GM12878 (cell line): ENCODE data around the gene FAM117B. TPM values are rescaled to one million over a fixed set of nuclear protein-coding genes. Genes with fewer than 3 reads are reported as not detected.

ENCODE experiments used
- ATAC-seq: fragments of 200-7000 bp; cut with Tn5 transposase; 3 replicates; pipeline ENCODE4 v1.9.1; 2020; ENCODE audit warnings: mild to moderate bottlenecking, moderate library complexity
- BruUV-seq: library from RNA; stranded (reverse); fragments of 400-500 nt; replicated peaks from 2 replicates; lab custom pipeline; 2021; lab: Mats Ljungman, UMichigan
- CTCF ChIA-PET: fragments of 300-600 bp; sonication (Branson Sonifier 250); formaldehyde crosslinking; extraction: SDS; loops from one replicate; lab custom pipeline; 2021; ENCODE audit warnings: inconsistent platforms; lab: Yijun Ruan, JAX
- POLR2A ChIA-PET: fragments of 350-600 bp; formaldehyde crosslinking; extraction: SDS; loops from one replicate; lab custom pipeline; 2021; ENCODE audit warnings: inconsistent platforms; lab: Charles Lee
- RAD21 ChIA-PET: fragments of 300-600 bp; sonication (Branson Sonifier 250); formaldehyde crosslinking; loops from one replicate; lab custom pipeline; 2023; ENCODE audit warnings: antibody characterized with exemption; ENCODE audit not compliant: unreplicated experiment; lab: Charles Lee
- SMC1A ChIA-PET: fragments of 300-600 bp; sonication (Branson Sonifier 250); formaldehyde crosslinking; loops from one replicate; lab custom pipeline; 2023; ENCODE audit not compliant: unreplicated experiment, uncharacterized antibody; lab: Charles Lee
- DNase-seq: peaks from one replicate; pipeline ENCODE4 v3.0.0-alpha.2; 2011; ENCODE audit warnings: low read depth, low spot score
- FAIRE-seq: peaks from 3 replicates; lab custom pipeline; 2011; peaks lifted over from hg19 to GRCh38; lab: Jason Lieb, UNC
- H2AFZ ChIP-seq: 2 replicates; pipeline ENCODE4 v1.6.0; 2011; ENCODE audit warnings: low read depth, low read length, control low read depth; ENCODE audit not compliant: control insufficient read depth
- H3K27ac ChIP-seq: 2 replicates; pipeline ENCODE4 v1.5.1; 2011; ENCODE audit warnings: control low read depth; ENCODE audit not compliant: control insufficient read depth, insufficient read depth
- H3K27me3 ChIP-seq, 2 experiments: replicated peaks in 1 of 2; 2 replicates each; pipeline versions ENCODE4 v1.6.0 to v1.6.1; 2011; ENCODE audit warnings: low read length in 1 of 2; ENCODE audit not compliant: control insufficient read depth in 2 of 2, insufficient read depth in 2 of 2
- H3K36me3 ChIP-seq, 2 experiments: 2 replicates each; pipeline ENCODE4 v1.5.1; 2011; ENCODE audit warnings: low read length in 1 of 2; ENCODE audit not compliant: control insufficient read depth in 2 of 2, insufficient read depth in 2 of 2
- H3K4me1 ChIP-seq: 2 replicates; pipeline ENCODE4 v1.6.1; 2011; ENCODE audit warnings: mild to moderate bottlenecking, low read length, moderate library complexity, mixed read lengths; ENCODE audit not compliant: control insufficient read depth, insufficient read depth
- H3K4me2 ChIP-seq: 2 replicates; pipeline ENCODE4 v1.6.0; 2011; ENCODE audit warnings: control low read depth; ENCODE audit not compliant: control insufficient read depth, insufficient read depth
- H3K4me3 ChIP-seq: fragments of 200-600 bp; sonication (generic); 2 replicates; pipeline ENCODE4 v1.5.1; 2016
- H3K79me2 ChIP-seq: 2 replicates; pipeline ENCODE4 v1.6.0; 2011; ENCODE audit warnings: low read length; ENCODE audit not compliant: control insufficient read depth, insufficient read depth
- H3K9ac ChIP-seq: 2 replicates; pipeline ENCODE4 v1.8.0; 2011; ENCODE audit warnings: low read length, control low read depth, mixed read lengths; ENCODE audit not compliant: control insufficient read depth, insufficient read depth
- H3K9me3 ChIP-seq: replicated peaks from 3 replicates; pipeline ENCODE4 v1.5.1; 2011; ENCODE audit warnings: mild to moderate bottlenecking, low read length; ENCODE audit not compliant: control insufficient read depth, insufficient read depth
- H4K20me1 ChIP-seq: 2 replicates; pipeline ENCODE4 v1.6.0; 2011; ENCODE audit not compliant: control insufficient read depth, insufficient read depth
- BRCA1 ChIP-seq: IDR thresholded peaks from 2 replicates; pipeline ENCODE4 v1.6.1; 2011; ENCODE audit warnings: low read depth, low read length, improper control_type of control experiment
- CBX3 ChIP-seq: fragments of 200-600 bp; sonication (generic); IDR thresholded peaks from 2 replicates; pipeline ENCODE4 v1.6.1; 2016; ENCODE audit warnings: low read depth, borderline replicate concordance
- ESRRA ChIP-seq: IDR thresholded peaks from 2 replicates; pipeline ENCODE4 v1.6.1; 2012; ENCODE audit warnings: mild to moderate bottlenecking, low read length, improper control_type of control experiment
- GABPA ChIP-seq: IDR thresholded peaks from 2 replicates; pipeline ENCODE4 v1.6.1; 2014; ENCODE audit warnings: antibody characterized with exemption, low read depth, mild to moderate bottlenecking, inconsistent platforms
- KLF5 ChIP-seq: fragments of 450-650 bp; IDR thresholded peaks from 2 replicates; pipeline ENCODE4 v1.6.1; 2014; ENCODE audit warnings: mild to moderate bottlenecking; ENCODE audit not compliant: partially characterized antibody
- MXI1 ChIP-seq: fragments of 150-350 bp; IDR thresholded peaks from 2 replicates; pipeline ENCODE4 v1.6.1; 2011; ENCODE audit warnings: low read depth, mild to moderate bottlenecking, inconsistent platforms, low read length, improper control_type of control experiment
- SMC3 ChIP-seq: IDR thresholded peaks from 2 replicates; pipeline ENCODE4 v1.6.1; 2011; ENCODE audit warnings: low read length, improper control_type of control experiment, borderline replicate concordance
- WGBS: methylation state at CpG from one replicate; pipeline ENCODE4 v1.1.6; 2016; ENCODE audit warnings: low lambda C conversion rate; ENCODE audit not compliant: insufficient replicate concordance, insufficient coverage; ENCODE audit errors: missing lambda C conversion rate; 5-methylcytosine and 5-hydroxymethylcytosine counted together
- in situ Hi-C: fragments of 300-500 bp; cut with MboI; formaldehyde crosslinking; loops from 9 replicates; pipeline ENCODE4 v1.14.3; 2018; ENCODE audit warnings: mixed read lengths
- intact Hi-C: fragments of 100-400 bp; cut with micrococcal nuclease; formaldehyde crosslinking; loops from one replicate; pipeline ENCODE4 v1.14.2; 2022; ENCODE audit not compliant: unreplicated experiment
- polyA plus RNA-seq, 11 experiments: library from polyadenylated mRNA; depleted of rRNA in 4 of 11; unstranded in 6 of 11; stranded (reverse) in 5 of 11; fragments of >200 nt; fragmentation: Nextera tagmentation in 4 of 11; fragmentation: Illumina TruSeq in 1 of 11; extraction: Ambion mirVana in 4 of 11; extraction: Trizol in 1 of 11; gene quantifications; 1 replicate in 1 of 11; 2 replicates in 10 of 11; pipeline versions ENCODE4 v1.2.1 to v1.2.3, GENCODE V29; 2011 to 2016; ENCODE audit warnings: inconsistent platforms in 2 of 11, missing spikeins in 2 of 11, low read depth in 1 of 11
- total RNA-seq, 4 experiments: library from RNA; depleted of rRNA in 3 of 4; stranded (reverse); fragments of >200 nt in 3 of 4; fragmentation: Illumina TruSeq in 1 of 4; extraction: Trizol in 1 of 4; gene quantifications; 2 replicates each; pipeline versions ENCODE4 v1.2.1 to v1.2.3, GENCODE V29; 2013 to 2021

FAM117B gene
- total and polyA plus RNA-seq, 10 of the 15 experiments (the other 5 are each of a cell fraction or from before 2014, with no cell fraction given): 1.6 to 7.6 (median 4.2) TPM

DNA sequence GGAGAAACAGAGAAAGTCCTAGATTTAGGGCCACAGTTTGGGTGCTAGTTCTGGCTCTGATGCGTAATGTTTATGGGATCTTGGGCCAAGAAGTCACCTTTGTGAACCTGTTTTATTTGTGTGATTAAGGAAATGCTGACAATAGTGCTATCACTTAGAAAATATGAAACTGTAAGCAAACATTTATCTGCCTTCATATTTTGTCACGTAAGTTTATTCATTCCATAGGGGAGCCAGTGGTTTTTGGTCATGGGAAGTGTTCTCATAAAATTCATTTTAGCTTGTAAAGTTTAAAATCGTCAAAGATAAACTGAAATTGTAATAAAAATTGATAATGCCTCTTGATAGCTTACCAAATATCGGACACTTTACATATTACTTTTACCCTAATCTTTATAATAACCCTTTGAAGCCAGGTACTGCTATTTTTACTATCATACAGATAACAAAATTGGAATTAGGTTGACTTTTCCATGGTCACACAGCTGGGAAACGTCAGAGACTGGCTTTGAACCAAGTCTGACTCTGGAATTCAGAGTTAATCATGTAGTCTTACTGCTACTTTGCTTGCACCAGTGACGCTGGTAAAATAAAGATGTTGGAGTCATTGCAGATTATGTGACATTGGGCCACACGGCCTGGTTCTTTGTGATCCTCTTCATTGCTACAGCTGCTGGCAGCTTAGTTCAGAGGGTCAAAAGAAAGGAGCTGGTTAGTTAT is 137.1 kb downstream of the FAM117B start:
- Histone ChIP-seq H3K4me1 (no peaks in the 10 kb centered on the region), H3K27me3 (no peaks in the 10 kb centered on the region), H3K4me3 (no peak overlapping the region), H3K36me3 (no peaks in the 10 kb centered on the region), H3K9ac (no peak overlapping the region), H4K20me1 (no peaks in the 10 kb centered on the region), H3K27ac (no peak overlapping the region), H2AFZ (no peak overlapping the region), H3K4me2 (no peak overlapping the region), H3K79me2 (no peaks in the 10 kb centered on the region), H3K9me3 (no peaks in the 10 kb centered on the region)
- ATAC-seq (no peak), FAIRE-seq (no peak), DNase-seq (no peak)
- no peak for TF ChIP-seq GABPA
- no peak for TF ChIP-seq CBX3
- no peak for TF ChIP-seq KLF5
- no peak for TF ChIP-seq MXI1
- no peak for TF ChIP-seq ESRRA
- no peak for TF ChIP-seq BRCA1
- TF ChIP-seq SMC3: no peak
- in situ Hi-C loops (no loop called here), intact Hi-C loops (no loop called here)
- ChIA-PET POLR2A (interaction anchor here (0.6 kb wide), 1 partner anchor 350 kb away, joined by 3 read pairs; no protein-coding TSS in a partner anchor), RAD21 (no interaction called here), CTCF (no interaction called here), SMC1A (interaction anchor here (1.8 kb wide), 1 partner anchor 27 kb away, joined by 3 read pairs; no protein-coding TSS in a partner anchor)
- 95% methylated on average over 7 of the region's 7 CpGs for WGBS
- BruUV-seq: no TSS peak
